GM18517 (cell line): ENCODE measurements around the gene NLN.
"Not testable (repeated sequence)": the region's sequence is repeated elsewhere in the genome, so short reads cannot be mapped to it uniquely, and the experiment has no call there.

Source experiments
- ATAC-seq: cut with Tn5 transposase; IDR thresholded peaks from one replicate; pipeline ENCODE4 v1.9.1; 2021; ENCODE audit warnings: mild to moderate bottlenecking, moderate library complexity; ENCODE audit not compliant: unreplicated experiment

The NLN gene

DNA sequence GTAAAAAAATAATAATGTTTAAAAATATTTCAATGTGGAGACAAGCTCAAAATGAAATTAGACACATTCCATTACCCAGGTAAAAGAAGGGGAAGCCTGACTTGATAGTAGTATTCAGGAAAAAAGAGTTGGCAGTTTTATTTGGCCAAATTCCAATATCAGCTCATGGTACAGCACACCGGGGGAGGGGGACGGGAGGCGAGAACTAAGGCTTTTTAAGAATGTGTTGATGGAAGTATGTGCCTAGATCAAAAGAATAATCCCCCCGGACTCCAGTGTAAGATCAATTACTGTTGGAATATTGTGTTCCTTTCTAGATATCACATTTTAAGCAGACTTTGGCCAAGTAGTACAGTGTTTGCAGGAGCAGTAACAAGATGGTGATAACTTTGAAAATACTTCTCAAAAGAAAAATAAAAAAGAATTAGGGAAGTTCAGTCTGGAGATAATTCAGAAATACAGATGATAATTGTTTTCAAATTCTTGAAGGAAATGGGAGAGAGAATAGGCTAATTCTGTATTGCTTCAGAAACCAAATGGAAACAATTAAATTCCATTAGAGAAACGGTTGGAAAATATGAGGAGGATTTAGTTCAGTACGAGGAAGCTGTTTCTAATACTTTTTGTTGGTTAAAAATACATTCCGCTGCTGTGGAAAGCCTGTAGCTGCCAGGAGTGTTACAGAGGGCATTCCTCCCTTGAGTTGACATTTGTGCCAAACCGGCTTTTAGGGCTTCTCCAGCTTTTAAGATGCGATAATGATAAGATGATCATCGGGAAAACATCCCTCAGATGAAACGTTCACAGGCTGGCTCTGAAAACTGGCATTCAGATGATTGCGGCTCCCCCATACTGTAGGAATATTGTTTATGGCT, 106.3 kb downstream of the NLN start:
- no peak for ATAC-seq

DNA sequence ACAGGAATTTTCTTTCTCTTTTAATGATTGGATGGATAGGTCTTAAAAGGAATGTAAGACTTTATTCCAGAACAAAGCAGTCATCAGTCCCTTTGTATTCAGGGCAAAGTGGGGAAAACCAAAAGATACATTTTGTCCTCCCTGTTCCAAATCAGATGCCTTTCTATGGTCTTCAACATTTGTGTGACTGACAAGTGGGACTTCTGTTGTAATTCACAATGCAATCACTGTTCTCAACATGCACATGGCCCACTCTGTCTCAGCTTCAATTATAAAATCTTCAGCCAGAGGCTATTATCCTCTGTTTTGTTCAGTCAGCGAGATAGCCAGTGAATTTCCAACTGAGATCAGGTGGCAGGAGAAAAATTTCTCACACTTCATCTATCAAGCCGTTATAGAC, 108.9 kb downstream of the NLN start:
- no peak for ATAC-seq

DNA sequence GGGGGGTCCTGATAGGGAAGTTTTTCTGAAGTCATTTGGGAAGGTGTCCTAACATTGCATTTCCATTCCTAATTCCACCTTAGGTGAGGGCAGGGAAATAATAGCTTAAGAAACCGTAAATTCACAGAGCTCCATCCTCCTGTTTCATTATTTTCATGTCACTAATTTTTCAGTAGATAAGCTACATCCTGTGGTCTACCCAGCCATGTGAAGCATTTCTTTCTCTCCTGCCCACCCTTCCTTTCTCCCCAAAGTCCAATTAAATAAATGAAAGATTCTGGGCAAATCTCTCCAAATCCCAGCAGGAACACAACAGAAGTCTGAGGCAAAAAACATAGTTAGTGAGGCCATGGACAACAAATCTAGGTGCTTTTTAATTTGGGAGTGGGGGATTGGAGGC, 109.3 kb downstream of the NLN start:
- no peak for ATAC-seq

DNA sequence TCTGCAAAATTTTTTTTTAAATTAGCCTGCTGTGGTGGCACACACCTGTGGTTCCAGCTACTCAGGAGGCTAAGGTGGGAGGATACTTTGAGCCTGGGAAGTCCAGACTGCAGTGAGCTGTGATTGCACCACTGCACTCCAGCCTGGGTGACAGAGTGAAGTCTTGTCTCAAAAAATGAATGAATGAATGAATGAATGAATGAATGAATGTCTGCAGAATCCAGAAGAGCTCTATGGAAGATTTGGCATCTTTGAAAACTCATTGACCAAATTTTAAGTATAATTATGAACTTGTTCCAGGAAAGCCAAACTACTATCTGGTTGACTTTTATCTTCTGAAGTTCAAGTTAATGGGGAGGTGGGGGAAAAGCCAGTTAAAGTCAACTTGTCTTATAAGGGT, 110.1 kb downstream of the NLN start:
- no peak for ATAC-seq

DNA sequence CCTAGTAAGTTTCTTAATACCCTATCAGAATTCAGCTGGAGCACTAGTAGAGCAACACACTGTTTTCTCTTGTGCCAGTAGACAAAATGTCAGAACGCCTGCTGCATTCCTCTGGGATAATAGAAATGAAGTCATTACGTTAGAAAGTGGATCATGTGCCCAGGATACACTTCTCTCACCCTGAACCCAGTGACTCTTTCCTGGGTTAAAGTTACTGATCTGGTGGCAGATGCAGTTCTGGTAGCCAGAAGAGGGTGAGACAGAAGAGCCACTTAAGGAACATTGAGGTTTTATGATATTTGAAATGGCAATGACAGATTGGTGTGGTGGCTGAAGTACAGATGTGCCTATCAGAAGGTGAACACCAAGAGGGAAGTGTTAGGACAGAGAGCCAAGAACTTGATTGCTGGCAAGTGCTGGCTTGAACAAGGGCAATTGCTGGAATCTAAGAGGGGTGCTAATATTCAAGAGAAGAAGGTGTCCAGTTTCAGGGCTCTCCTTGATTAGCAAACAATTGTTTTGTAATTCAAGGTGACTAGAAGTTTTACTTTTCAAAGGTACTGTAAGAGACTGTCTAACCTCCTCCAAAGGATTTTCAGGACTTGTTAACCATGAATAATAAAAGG, 110.7 kb downstream of the NLN start:
- ATAC-seq: no peak

DNA sequence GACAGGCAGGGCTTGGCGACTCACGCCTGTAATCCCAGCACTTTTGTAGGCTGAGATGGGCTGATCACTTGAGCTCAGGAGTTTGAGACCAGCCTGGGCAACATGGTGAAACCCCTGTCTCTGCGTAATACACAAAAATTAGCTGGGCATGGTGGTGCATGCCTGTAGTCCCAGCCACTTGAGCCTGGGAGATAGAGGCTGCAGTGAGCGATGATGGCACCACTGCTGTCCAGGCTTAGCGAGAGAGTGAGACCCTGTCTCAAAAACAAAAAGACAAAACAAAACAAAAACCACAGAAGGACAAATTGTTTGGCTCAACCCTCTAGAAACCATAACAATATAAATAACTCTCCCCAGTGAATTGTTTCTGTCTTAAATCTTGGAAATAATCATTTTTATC, 111.8 kb downstream of the NLN start:
- no peak for ATAC-seq

DNA sequence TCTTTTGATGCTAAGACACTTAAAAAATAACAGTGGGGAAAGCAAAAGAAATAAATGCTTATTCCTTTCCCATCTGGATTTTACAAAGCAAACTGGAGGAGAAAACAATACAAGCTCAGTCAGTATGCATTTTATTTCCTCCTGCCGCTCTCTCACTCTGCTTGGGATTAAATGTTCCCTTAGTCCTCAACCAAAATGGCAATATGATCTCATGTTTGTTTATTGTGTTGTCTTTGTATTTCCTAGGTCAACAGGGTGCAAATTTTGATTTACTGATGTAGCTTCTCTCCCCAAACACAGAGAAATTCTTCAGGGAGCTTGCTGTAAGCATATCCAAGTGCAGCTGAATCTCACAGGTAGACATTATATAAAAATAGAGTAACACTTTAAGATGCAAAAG, 112.3 kb downstream of the NLN start:
- no peak for ATAC-seq

DNA sequence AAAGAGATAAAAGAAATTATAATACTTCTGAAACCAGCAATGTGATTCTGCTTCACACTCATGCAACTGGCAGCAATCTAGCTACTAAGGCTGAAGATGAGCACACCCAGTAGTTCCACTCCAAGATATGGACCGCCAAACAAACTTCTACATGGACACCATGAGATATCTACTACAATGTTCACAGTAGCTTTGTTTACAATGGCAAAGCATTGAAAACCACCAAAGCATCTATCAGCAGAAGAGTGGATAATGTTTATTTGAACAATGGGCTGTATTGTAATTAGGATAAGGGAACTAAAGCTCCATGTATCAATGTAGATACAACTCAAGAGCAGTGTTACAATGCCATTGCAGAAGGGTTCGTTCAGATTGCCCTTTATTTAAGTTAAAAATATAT, 113.2 kb downstream of the NLN start:
- ATAC-seq: no peak

DNA sequence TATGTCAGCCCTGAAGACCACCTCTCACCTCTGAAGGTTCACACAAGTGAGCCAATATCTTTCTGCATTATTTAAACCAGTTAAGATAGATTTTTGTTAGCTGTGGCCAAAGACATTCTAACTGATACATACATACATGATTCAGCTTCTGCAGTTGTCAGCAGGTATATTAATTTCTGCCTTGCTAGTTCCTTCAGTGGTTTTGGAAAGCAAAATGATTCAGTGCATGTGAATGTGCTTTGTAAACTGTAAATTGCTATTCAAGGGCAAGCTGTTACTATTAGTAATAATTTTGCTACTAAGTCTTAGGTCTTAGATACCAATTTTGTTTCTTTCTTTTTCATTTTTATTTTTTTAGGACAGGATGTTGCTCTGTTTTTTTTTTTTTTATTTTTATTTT, 115.1 kb downstream of the NLN start:
- ATAC-seq: no peak

DNA sequence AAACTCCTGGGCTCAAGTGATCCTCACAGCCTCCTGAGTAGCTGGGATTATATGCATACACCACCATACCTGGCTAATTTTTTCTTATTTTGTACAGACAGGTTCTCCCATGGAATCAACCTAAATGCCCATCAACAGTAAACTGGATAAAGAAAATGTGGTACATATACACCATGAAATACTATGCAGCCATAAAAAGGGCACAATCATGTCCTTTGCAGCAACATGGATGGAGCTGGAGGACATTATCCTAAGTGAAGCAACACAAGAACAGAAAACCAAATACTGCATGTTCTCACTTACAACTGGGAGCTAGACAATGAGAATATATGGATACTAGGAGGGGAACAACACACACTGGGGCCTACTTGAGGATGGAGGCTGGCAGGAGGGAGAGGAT, 117.2 kb downstream of the NLN start:
- not testable (repeated sequence) for ATAC-seq

DNA sequence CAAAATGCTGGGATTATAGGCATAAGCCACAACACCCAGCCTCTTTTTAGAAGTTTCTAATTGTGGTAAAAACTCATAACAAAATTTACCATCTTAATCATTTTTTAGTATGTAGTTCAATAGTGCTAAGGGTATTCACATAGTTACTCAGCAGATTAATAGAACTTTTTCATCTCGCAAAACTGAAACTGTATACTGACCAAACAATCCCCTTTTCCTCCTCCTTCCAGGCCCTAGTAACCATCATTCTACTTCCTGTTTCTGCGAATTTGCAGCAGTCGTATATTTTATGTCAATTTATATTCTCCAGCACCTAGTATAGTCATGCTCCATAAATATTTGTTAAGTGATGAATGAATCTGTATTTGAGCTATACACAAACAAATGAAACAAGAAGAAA, 118.1 kb downstream of the NLN start:
- ATAC-seq: no peak

DNA sequence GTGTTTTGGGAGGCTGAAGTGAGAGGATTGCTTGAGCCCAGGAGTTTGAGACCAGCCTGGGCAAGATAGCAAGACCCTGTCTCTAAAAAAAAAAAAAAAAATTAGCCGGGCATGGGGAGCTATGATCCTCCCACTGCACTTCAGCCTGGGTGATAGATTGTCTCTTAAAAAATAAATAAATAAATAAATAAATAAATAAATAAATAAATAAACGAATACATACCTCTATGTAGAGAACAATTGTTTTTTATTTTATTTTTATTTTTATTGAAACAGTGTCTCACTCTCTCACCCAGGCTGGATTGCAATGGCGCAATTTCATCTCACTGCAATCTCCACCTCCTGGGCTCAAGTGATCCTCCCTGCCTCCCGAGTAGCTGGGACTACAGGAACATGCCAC, 122.8 kb downstream of the NLN start:
- not testable (repeated sequence) for ATAC-seq

DNA sequence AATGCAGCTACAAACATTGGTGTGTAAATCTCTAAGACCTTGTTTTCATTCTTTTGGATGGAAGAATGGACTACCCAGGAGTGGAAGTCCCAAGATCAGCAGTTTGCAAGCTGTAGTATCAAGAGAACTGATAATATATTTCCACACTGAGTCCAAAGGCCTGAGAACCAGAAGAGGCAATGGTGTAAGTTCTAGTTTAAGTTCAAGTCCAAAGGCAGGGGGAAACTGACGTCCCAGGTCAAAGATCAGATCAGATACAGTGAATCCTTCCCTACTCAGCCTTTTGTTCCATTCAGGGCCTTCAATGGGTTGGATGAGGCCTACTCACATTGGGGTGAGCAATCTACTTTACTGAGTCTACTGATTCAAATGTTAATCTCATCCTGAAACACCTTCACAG, 124.1 kb downstream of the NLN start:
- ATAC-seq: no peak

DNA sequence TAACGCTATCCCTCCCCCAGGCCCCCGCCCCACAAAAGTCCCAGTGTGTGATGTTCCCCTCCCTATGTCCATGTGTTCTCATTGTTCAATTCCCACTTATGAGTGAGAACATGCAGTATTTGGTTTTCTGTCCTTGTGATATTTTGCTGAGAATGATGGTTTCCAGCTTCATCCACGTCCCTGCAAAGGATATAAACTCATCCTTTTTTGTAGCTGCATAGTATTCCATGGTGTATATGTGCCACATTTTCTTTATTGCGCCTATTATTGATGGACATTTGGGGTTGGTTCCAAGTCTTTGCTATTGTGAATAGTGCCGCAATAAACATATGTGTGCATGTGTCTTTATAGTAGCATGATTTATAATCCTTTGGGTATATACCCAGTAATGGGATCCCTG, 125.0 kb downstream of the NLN start:
- not testable (repeated sequence) for ATAC-seq

DNA sequence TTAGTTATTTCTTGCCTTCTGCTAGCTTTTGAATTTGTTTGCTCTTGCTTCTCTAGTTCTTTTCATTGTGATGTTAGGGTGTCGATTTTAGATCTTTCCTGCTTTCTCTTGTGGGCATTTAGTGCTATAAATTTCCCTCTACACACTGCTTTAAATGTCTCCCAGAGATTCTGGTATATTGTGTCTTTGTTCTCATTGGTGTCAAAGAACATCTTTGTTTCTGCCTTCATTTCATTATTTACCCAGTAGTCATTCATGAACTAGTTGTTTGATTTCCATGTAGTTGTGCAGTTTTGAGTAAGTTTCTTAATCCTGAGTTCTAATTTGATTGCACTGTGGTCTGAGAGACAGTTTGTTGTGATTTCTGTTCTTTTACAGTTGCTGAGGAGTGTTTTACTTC, 127.9 kb downstream of the NLN start:
- not testable (repeated sequence) for ATAC-seq

DNA sequence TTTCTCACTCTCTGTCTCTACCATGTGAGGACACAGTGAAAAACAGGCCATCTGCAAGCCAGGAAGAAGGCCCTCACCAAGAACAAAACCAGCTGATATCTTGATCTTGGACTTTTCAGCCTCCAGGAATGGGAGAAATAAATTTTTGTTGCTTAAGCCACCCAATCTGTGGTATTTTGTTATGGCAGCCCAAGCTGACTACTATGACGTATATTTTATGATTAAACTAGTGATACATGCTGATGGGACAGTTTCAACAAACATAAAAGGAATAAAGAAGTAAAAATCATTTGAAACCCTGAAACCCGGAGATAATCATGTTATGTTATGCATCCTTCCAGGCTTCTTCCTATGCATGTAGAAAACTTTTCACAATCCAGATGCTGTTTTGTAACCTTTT, 132.9 kb downstream of the NLN start:
- no peak for ATAC-seq

DNA sequence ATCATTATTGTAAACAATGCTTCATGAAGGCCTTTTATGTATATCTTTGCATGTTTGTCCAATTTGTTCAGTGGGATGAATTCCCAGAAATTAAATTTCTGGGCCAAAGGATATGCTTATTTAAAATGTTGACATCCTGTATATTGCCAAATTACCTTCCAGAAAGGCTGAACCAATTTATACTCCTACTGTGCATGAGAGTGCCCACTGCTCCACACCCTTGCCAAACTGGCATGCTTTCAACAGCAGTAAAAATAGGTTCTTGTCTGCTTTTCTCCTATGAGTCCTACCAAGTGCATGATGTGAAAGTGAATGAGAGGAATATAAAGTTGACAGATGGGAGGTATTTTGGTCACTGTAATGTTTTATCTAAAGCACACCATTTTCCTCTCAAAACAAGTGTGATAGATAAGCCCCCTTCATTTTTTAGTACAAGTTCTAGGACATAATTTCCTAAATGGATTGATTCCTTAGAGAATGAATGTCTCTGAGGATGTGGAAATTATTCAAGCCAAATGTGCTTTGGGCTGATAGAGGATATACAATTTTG, 133.8 kb downstream of the NLN start:
- ATAC-seq: no peak

DNA sequence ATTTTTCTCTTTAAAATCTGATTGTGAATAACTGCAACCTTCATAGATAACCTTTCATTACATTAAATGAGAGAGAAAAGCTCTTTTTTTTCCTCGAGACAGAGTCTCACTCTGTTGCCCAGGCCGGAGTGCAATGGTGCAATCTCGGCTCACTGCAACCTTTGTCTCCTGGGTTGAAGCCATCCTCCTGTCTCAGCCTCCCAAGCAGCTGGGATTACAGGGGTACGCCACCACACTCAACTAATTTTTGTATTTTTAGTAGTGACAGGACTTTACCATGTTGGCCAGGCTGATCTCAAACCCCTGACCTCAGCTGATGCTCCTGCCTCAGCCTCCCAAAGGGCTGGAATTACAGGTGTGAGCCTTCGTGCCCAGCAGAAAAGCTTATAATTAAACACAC, 134.5 kb downstream of the NLN start:
- no peak for ATAC-seq

DNA sequence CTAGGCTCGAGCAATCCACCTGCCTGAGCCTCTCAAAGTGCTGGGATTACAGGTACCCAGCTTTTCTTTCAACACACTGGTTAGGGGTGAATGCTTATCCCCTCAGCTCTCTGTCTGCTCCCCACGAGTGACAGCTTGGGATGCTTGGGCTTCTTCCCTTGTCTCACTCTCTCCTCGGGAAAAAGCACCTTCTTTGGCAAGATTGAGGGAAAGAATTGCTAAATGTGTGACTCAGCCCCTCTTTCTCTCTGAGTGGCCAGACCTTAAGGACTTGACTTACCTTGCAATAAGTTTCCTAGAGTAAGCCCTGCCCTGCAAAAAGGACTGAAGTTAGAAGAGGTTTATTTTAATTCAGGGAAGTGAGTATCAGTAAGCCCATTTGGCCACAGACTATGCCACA, 136.3 kb downstream of the NLN start:
- ATAC-seq: no peak

DNA sequence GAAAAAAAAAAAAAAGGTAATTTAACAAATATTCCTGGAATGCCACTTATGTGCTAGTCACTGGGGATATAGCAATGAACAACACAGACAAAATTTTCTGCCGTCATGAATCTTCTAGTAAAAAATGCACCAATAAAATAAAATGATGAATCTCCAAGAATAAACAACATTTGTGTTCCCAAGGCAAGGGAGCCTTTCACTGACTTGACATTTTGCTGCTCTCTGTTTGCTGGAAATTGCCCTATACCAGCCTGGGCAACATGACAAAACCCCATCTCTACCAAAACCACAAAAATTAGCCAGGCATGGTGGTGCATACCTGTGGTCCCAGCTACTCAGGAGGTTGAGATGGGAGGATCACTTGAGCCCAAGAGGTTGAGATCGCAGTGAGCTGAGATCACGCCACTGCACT, 139.8 kb downstream of the NLN start:
- ATAC-seq: no peak

DNA sequence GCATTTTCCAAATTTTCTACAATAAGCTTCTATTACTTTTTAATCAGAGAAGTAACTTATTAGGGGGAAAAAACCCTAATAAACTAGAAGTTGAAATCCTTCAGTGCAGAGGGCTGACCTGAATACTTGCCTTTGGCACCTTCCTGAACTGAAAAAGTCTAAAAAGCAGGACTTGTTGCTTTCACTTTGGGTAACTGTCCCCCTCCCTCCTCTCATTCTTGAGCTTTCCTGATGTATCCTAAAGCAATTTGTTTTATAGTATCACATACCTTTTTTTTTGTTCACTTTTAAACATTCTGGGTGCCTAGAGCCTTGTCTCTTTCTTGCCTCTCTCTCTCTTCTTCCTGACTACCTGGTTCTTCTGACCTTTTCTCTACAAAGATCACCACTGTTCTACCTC, 140.4 kb downstream of the NLN start:
- no peak for ATAC-seq

DNA sequence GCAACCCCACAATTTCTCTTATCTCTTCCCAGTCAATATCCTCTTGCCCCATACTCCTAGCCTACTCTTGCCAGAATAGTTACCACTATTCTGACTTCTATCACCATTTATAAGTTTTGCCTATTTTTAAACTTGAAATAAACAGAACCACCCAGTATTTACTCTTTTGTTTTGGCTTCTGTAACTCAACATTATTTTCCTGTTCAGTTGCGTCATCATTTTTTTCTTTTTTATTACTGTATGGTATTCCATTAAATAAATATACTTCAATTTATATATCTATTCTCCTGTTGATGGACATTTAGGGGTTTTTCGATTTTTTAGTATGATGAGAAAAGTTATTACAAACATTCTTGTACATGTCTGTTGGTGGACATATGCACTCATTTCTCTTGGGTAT, 141.7 kb downstream of the NLN start:
- ATAC-seq: no peak
